GM12872 (cell line): Measurements from ENCODE around the gene MAP2K3.

Source experiments
- CTCF ChIP-seq: IDR thresholded peaks from 3 replicates; pipeline ENCODE4 v1.5.1; 2011; ENCODE audit warnings: low read depth, mild to moderate bottlenecking, low read length, moderate library complexity; ENCODE audit not compliant: insufficient read depth

The MAP2K3 gene

GRCh38 chr17:21253646-21254441, 30.7 kb upstream of the MAP2K3 start:
- no peak for TF ChIP-seq CTCF

- TF ChIP-seq CTCF, result no peak
Measured at GRCh38 chr17:21258593-21258992, 25.9 kb upstream of the MAP2K3 start.

- TF ChIP-seq CTCF, result no peak
Measured at GRCh38 chr17:21262259-21262993, 22.1 kb upstream of the MAP2K3 start.

GRCh38 chr17:21263376-21263775, 21.1 kb upstream of the MAP2K3 start:
- TF ChIP-seq CTCF, result no peak

GRCh38 chr17:21268596-21269188, 15.8 kb upstream of the MAP2K3 start:
- TF ChIP-seq CTCF, result no peak

GRCh38 chr17:21269394-21269793, 15.1 kb upstream of the MAP2K3 start:
- no peak for TF ChIP-seq CTCF

- TF ChIP-seq CTCF, result no peak
Measured at GRCh38 chr17:21271454-21272183, 12.9 kb upstream of the MAP2K3 start.
